ENCODE results near the gene OR10G6.

The OR10G6 gene

GRCh38 chr11:124012697-124013096, 17.7 kb upstream of the OR10G6 start, which contains the start of gene OR10G4:
OR10G4 (plus strand) TSS chr11:124012997; CDS start chr11:124015575, 2,578 bp downstream.
- in situ Hi-C loops (cut with MboI; ENCODE audit: low pct_unique_long_range_greater_than_20kb, low sequenced_read_pairs, unreplicated experiment) = no loop called here
- TF ChIP-seq CTCF (IDR thresholded peaks at IDR 0.05; ENCODE audit: extremely low read depth, insufficient read depth, missing control alignments) = no peak
- no peak for DNase-seq (ENCODE audit: low spot score)

GRCh38 chr11:123979311-123979710, 15.7 kb downstream of the OR10G6 start:
- no peak for DNase-seq (ENCODE audit: low spot score)
- TF ChIP-seq CTCF (IDR thresholded peaks at IDR 0.05; ENCODE audit: extremely low read depth, insufficient read depth, missing control alignments) = no peak
- in situ Hi-C loops (cut with MboI; ENCODE audit: low pct_unique_long_range_greater_than_20kb, low sequenced_read_pairs, unreplicated experiment) = no loop called here

GRCh38 chr11:123977731-123978347, 17.1 kb downstream of the OR10G6 start, which contains the start of gene OR10S1:
OR10S1 (minus strand) TSS chr11:123977781; CDS start chr11:123977664, 117 bp downstream.
- DNase-seq (ENCODE audit: low spot score) = no peak
- in situ Hi-C loops (cut with MboI; ENCODE audit: low pct_unique_long_range_greater_than_20kb, low sequenced_read_pairs, unreplicated experiment) = no loop called here
- TF ChIP-seq CTCF (IDR thresholded peaks at IDR 0.05; ENCODE audit: extremely low read depth, insufficient read depth, missing control alignments) = no peak

GRCh38 chr11:123976770-123977560, 18.0 kb downstream of the OR10G6 start:
- in situ Hi-C loops (cut with MboI; ENCODE audit: low pct_unique_long_range_greater_than_20kb, low sequenced_read_pairs, unreplicated experiment) = no loop called here
- no peak for TF ChIP-seq CTCF (IDR thresholded peaks at IDR 0.05; ENCODE audit: extremely low read depth, insufficient read depth, missing control alignments)
- no peak for DNase-seq (ENCODE audit: low spot score)

DNA sequence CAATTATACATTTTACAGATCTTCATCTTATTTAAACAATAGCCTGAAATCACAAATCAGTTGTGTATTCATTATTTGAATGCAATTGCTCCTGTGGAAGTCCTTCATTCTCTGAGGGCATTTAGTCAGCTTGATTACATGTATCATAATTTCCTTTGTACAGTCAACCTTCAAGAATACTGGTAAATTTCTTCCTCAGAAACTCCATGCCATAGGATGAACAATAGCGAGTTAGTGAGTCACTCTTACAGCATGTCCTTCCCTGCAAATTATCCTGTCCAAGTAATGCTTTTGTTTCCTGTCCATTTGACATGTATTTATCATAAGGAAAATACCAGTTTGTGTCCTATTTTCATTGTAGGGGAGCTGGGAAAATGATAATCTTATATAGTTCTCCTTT, 21.1 kb downstream of the OR10G6 start:
- in situ Hi-C loops (cut with MboI; ENCODE audit: low pct_unique_long_range_greater_than_20kb, low sequenced_read_pairs, unreplicated experiment) = no loop called here
- no peak for TF ChIP-seq CTCF (IDR thresholded peaks at IDR 0.05; ENCODE audit: extremely low read depth, insufficient read depth, missing control alignments)
- DNase-seq (ENCODE audit: low spot score) = no peak

DNA sequence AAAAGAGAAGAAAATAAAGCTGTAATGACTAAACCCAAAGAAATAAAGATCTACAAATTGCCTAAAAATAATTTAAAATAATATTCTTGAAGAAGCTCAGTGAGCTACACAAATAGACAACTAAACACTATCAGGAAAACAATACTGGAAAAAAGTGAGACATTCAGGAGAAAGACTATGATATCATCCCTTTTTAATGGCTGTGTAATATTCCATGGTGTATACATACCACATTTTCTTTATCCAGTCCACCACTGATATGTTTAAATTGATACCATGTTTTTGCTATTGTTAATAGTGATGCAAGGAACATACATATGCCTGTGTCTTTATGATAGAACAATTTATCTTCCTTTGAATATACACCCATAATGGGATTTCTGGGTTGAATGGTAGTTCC, 38.2 kb downstream of the OR10G6 start:
- no peak for DNase-seq (ENCODE audit: low spot score)
- in situ Hi-C loops (cut with MboI; ENCODE audit: low pct_unique_long_range_greater_than_20kb, low sequenced_read_pairs, unreplicated experiment) = no loop called here

More for the DNA sequence above, 38.2 kb downstream of the OR10G6 start:
- no peak for TF ChIP-seq CTCF (IDR thresholded peaks at IDR 0.05; ENCODE audit: extremely low read depth, insufficient read depth, missing control alignments)
